Peyer's patch (tissue), 4 donors: Measurements from ENCODE around the gene LYZL1.

Experiments used
- POLR2A ChIP-seq, 2 donors: fragments of 450-650 bp; IDR thresholded peaks; one replicate each; pipeline ENCODE4 v1.5.1; 2017; ENCODE audit warnings: antibody characterized with exemption in 2 of 2, mild to moderate bottlenecking in 2 of 2, moderate library complexity in 2 of 2
- TF ChIP-seq, protein P1 (sequence below), 6 experiments: fragments of 450-650 bp in 4 of 6; fragments of 200-600 bp in 2 of 6; sonication (generic) in 1 of 6; IDR thresholded peaks; one replicate each; pipeline ENCODE4 v1.5.1; 2017 to 2019; ENCODE audit warnings: antibody characterized with exemption in 6 of 6, mild to moderate bottlenecking in 3 of 6, moderate library complexity in 1 of 6

DNA sequence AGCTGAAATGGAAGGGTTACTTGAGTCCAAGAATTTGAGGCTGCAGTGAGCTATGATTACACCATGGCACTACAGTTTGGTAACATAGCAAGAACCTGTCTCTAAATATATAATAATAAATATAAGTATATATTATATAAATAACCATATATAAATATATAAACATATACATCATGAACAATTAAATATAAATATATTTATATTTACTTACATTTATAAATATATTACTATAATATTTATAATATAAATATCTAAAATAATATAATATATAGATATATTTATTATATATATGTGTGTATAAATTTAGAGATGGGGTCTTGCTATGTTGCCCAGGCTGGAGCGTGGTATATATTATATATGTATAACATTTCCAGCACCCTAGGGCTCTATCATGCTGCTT, 42.4 kb upstream of the LYZL1 start:
- TF ChIP-seq, protein P1, sequence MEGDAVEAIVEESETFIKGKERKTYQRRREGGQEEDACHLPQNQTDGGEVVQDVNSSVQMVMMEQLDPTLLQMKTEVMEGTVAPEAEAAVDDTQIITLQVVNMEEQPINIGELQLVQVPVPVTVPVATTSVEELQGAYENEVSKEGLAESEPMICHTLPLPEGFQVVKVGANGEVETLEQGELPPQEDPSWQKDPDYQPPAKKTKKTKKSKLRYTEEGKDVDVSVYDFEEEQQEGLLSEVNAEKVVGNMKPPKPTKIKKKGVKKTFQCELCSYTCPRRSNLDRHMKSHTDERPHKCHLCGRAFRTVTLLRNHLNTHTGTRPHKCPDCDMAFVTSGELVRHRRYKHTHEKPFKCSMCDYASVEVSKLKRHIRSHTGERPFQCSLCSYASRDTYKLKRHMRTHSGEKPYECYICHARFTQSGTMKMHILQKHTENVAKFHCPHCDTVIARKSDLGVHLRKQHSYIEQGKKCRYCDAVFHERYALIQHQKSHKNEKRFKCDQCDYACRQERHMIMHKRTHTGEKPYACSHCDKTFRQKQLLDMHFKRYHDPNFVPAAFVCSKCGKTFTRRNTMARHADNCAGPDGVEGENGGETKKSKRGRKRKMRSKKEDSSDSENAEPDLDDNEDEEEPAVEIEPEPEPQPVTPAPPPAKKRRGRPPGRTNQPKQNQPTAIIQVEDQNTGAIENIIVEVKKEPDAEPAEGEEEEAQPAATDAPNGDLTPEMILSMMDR (IDR thresholded peaks at IDR 0.05), result no peak
- TF ChIP-seq POLR2A (IDR thresholded peaks at IDR 0.05), result no peak
